HCT116 (cell line): ENCODE results near the gene TXNDC12. TPM values are rescaled to one million over a fixed set of nuclear protein-coding genes. Genes with fewer than 3 reads are reported as not detected.

Experiments
- ATAC-seq: fragments of 200-7000 bp; cut with Tn5 transposase; 2 replicates; pipeline ENCODE4 v1.9.1; 2020; ENCODE audit warnings: mild to moderate bottlenecking, moderate library complexity
- BruUV-seq: library from RNA; stranded (reverse); fragments of 400-500 nt; replicated peaks from 2 replicates; lab custom pipeline; 2021; lab: Mats Ljungman, UMichigan
- CTCF ChIA-PET: fragments of 300-600 bp; sonication (Branson Sonifier 250); formaldehyde crosslinking; loops from one replicate; lab custom pipeline; 2021; ENCODE audit warnings: antibody characterized with exemption; lab: Charles Lee
- POLR2A ChIA-PET: fragments of 300-600, 350-600 bp; sonication (Branson Sonifier 250); formaldehyde crosslinking; loops from one replicate; lab custom pipeline; 2021; ENCODE audit warnings: antibody characterized with exemption; lab: Charles Lee
- RAD21 ChIA-PET, 2 experiments: fragments of 300-600 bp; sonication (Branson Sonifier 250); formaldehyde crosslinking; loops; one replicate each; lab custom pipeline; 2023; ENCODE audit warnings: low total read pairs in 2 of 2; ENCODE audit not compliant: uncharacterized antibody in 2 of 2, unreplicated experiment in 2 of 2, low non-redundant PET in 1 of 2; lab: Charles Lee
- DNase-seq: peaks from one replicate; pipeline ENCODE4 v3.0.0-alpha.2; 2010; ENCODE audit warnings: low read depth, low spot score
- H2AFZ ChIP-seq: fragments of 200-600 bp; shearing (Covaris generic), sonication (generic); 2 replicates; pipeline ENCODE4 v1.6.1; 2017; ENCODE audit warnings: low read depth, mixed run types, mixed read lengths, antibody characterized with exemption, low read length; ENCODE audit not compliant: poor library complexity, severe bottlenecking
- H3K27ac ChIP-seq: 2 replicates; pipeline ENCODE4 v1.5.1; 2012; ENCODE audit warnings: low read depth, low read length
- H3K27me3 ChIP-seq: fragments of 200-600 bp; sonication (generic); 2 replicates; pipeline ENCODE4 v1.6.1; 2016; ENCODE audit warnings: mixed run types, low read length, mixed read lengths; ENCODE audit not compliant: insufficient read depth
- H3K36me3 ChIP-seq, 2 experiments: fragments of 200-500 bp in 1 of 2; fragments of 200-600 bp in 1 of 2; sonication (Bioruptor generic) in 1 of 2; sonication (generic) in 1 of 2; 2 replicates each; pipeline versions ENCODE4 v1.5.1 to v1.6.1; 2014 to 2016; ENCODE audit warnings: low read length in 2 of 2, inconsistent platforms in 1 of 2, mixed read lengths in 1 of 2, mixed run types in 1 of 2; ENCODE audit not compliant: insufficient read depth in 2 of 2, control insufficient read depth in 1 of 2
- H3K4me1 ChIP-seq, 2 experiments: fragments of 200-600 bp in 1 of 2; sonication (generic) in 1 of 2; 2 replicates each; pipeline versions ENCODE4 v1.5.1 to v1.6.1; 2012 to 2017; ENCODE audit warnings: low read length in 2 of 2, inconsistent platforms in 1 of 2, mild to moderate bottlenecking in 1 of 2, mixed read lengths in 1 of 2, mixed run types in 1 of 2, moderate library complexity in 1 of 2; ENCODE audit not compliant: insufficient read depth in 2 of 2, control insufficient read depth in 1 of 2
- H3K4me2 ChIP-seq: fragments of 200-600 bp; sonication (generic); 2 replicates; pipeline ENCODE4 v1.6.1; 2017; ENCODE audit warnings: mixed run types, low read length, mixed read lengths
- H3K4me3 ChIP-seq, 2 experiments: fragments of 200-600 bp in 1 of 2; sonication (generic) in 1 of 2; replicated peaks in 1 of 2; 2 replicates each; pipeline ENCODE4 v1.5.1; 2011 to 2016; ENCODE audit warnings: low read length in 2 of 2, control low read depth in 1 of 2, low read depth in 1 of 2, mild to moderate bottlenecking in 1 of 2, mixed read lengths in 1 of 2, mixed run types in 1 of 2
- H3K79me2 ChIP-seq: fragments of 200-600 bp; sonication (generic); 2 replicates; pipeline ENCODE4 v1.6.1; 2017; ENCODE audit warnings: mild to moderate bottlenecking, mixed run types, low read length, moderate library complexity, mixed read lengths; ENCODE audit not compliant: insufficient read depth
- H3K9ac ChIP-seq: fragments of 200-600 bp; sonication (generic); 2 replicates; pipeline ENCODE4 v1.6.1; 2016; ENCODE audit warnings: low read length, mixed read lengths
- H3K9me2 ChIP-seq: fragments of 200-600 bp; sonication (generic), shearing (Covaris generic); 2 replicates; pipeline ENCODE4 v1.6.1; 2017; ENCODE audit warnings: mixed run types, mild to moderate bottlenecking, moderate library complexity; ENCODE audit not compliant: insufficient read depth
- H3K9me3 ChIP-seq, 2 experiments: fragments of 200-500 bp in 1 of 2; fragments of 200-600 bp in 1 of 2; sonication (Bioruptor generic) in 1 of 2; sonication (generic) in 1 of 2; 2 replicates each; pipeline ENCODE4 v1.6.1; 2014 to 2017; ENCODE audit warnings: low read length in 2 of 2, mixed read lengths in 2 of 2, inconsistent platforms in 1 of 2, low read depth in 1 of 2, mild to moderate bottlenecking in 1 of 2, mixed run types in 1 of 2, moderate library complexity in 1 of 2; ENCODE audit not compliant: control insufficient read depth in 1 of 2, insufficient read depth in 1 of 2
- H4K20me1 ChIP-seq: fragments of 200-600 bp; sonication (generic), shearing (Covaris generic); 2 replicates; pipeline ENCODE4 v1.6.1; 2017; ENCODE audit warnings: mixed run types, mild to moderate bottlenecking, moderate library complexity; ENCODE audit not compliant: insufficient read depth
- ATF3 ChIP-seq: IDR thresholded peaks from 2 replicates; pipeline ENCODE4 v1.6.1; 2012
- CEBPB ChIP-seq: IDR thresholded peaks from 2 replicates; pipeline ENCODE4 v1.6.1; 2012; ENCODE audit warnings: low read depth
- CTCF ChIP-seq, 3 experiments: fragments of 200-600 bp in 1 of 3; sonication (generic) in 1 of 3; IDR thresholded peaks in 2 of 3; conservative IDR thresholded peaks in 1 of 3; 2 replicates each; pipeline ENCODE4 v1.5.1; 2012 to 2017; ENCODE audit warnings: low read depth in 2 of 3, low read length in 2 of 3, antibody characterized with exemption in 1 of 3, borderline replicate concordance in 1 of 3, control low read depth in 1 of 3, mild to moderate bottlenecking in 1 of 3, mixed read lengths in 1 of 3, mixed run types in 1 of 3, moderate library complexity in 1 of 3; ENCODE audit not compliant: insufficient read depth in 1 of 3
- ELF1 ChIP-seq: IDR thresholded peaks from 2 replicates; pipeline ENCODE4 v1.6.1; 2012; ENCODE audit warnings: low read depth, borderline replicate concordance
- EZH2 ChIP-seq: fragments of 200-600 bp; sonication (generic); IDR thresholded peaks from 2 replicates; pipeline ENCODE4 v1.6.1; 2017; ENCODE audit warnings: antibody characterized with exemption, mixed run types
- EZH2phosphoT487 ChIP-seq: fragments of 200-600 bp; IDR thresholded peaks from 2 replicates; pipeline ENCODE4 v1.6.1; 2018; ENCODE audit warnings: antibody characterized with exemption, borderline replicate concordance
- FOSL1 ChIP-seq: IDR thresholded peaks from 2 replicates; pipeline ENCODE4 v1.6.1; 2012; ENCODE audit warnings: low read depth
- JUND ChIP-seq: IDR thresholded peaks from 2 replicates; pipeline ENCODE4 v1.6.1; 2012
- MAX ChIP-seq: IDR thresholded peaks from 2 replicates; pipeline ENCODE4 v1.6.1; 2012
- POLR2AphosphoS5 ChIP-seq: IDR thresholded peaks from 2 replicates; pipeline ENCODE4 v1.6.1; 2011; ENCODE audit warnings: mild to moderate bottlenecking, low read depth, low read length, moderate library complexity
- RAD21 ChIP-seq: IDR thresholded peaks from 2 replicates; pipeline ENCODE4 v1.6.1; 2012; ENCODE audit warnings: low read depth, mild to moderate bottlenecking
- REST ChIP-seq: IDR thresholded peaks from 2 replicates; pipeline ENCODE4 v1.6.1; 2012; ENCODE audit warnings: low read depth
- SIN3A ChIP-seq: IDR thresholded peaks from 2 replicates; pipeline ENCODE4 v1.6.1; 2012; ENCODE audit warnings: low read depth
- SP1 ChIP-seq: IDR thresholded peaks from 2 replicates; pipeline ENCODE4 v1.6.1; 2012; ENCODE audit warnings: low read depth
- TCF7L2 ChIP-seq: IDR thresholded peaks from 2 replicates; pipeline ENCODE4 v1.7.0; 2011; ENCODE audit warnings: borderline replicate concordance, inconsistent platforms; ENCODE audit not compliant: insufficient read depth, insufficient read length; ENCODE audit errors: extremely low read depth
- YY1 ChIP-seq: IDR thresholded peaks from 2 replicates; pipeline ENCODE4 v1.6.1; 2011; ENCODE audit warnings: low read length, low read depth, moderate library complexity, mild to moderate bottlenecking; ENCODE audit not compliant: insufficient replicate concordance; ENCODE audit errors: extremely low read depth
- ZFX ChIP-seq: fragments of 450-650 bp; IDR thresholded peaks from 2 replicates; pipeline ENCODE4 v1.6.1; 2017
- ZNF274 ChIP-seq: fragments of 200-500 bp; sonication (Bioruptor generic); IDR thresholded peaks from 2 replicates; pipeline ENCODE4 v1.6.1; 2014; ENCODE audit warnings: mild to moderate bottlenecking, low read depth, low read length, inconsistent platforms
- intact Hi-C: fragments of 100-400 bp; cut with micrococcal nuclease; formaldehyde crosslinking; loops from 2 replicates; pipeline ENCODE4 v1.10.0; 2022
- total RNA-seq: library from RNA; stranded (reverse); gene quantifications from one replicate; pipeline ENCODE4 v1.2.1, GENCODE V29; 2021; ENCODE audit not compliant: unreplicated experiment

Gene TXNDC12
- total RNA-seq, 1 experiment from 2014 or later: 82.8 TPM

- no peak for TF ChIP-seq REST
- TF ChIP-seq CEBPB: no peak
These were observed 4.3 kb upstream of the TXNDC12 start (continued) for GRCh38 chr1:52059321-52059720.

- Histone ChIP-seq H3K27me3 (no peaks in the 10 kb centered on the region), H3K36me3 (peaks cover 10 to 21% of the 10 kb centered on the region in 2 experiments; a peak in 2 of 4 replicates), H3K4me3 (peak overlapping the region in 1 of 2 experiments; percentile 96; a peak in 2 of 4 replicates), H3K79me2 (peaks cover 78% of the 10 kb centered on the region), H2AFZ (no peak overlapping the region), H3K27ac (no peak overlapping the region), H3K9ac (peak overlapping the region; percentile 92; the same call in 1 of the 2 replicates), H4K20me1 (no peaks in the 10 kb centered on the region), H3K9me2 (no peaks in the 10 kb centered on the region), H3K9me3 (no peaks in the 10 kb centered on the region), H3K4me2 (peak overlapping the region; percentile 87), H3K4me1 (peaks cover 10 to 31% of the 10 kb centered on the region in 2 experiments)
- RAD21 ChIA-PET: no interaction called here
- POLR2A ChIA-PET: no interaction called here
- intact Hi-C loops: no loop called here
- DNase-seq: no peak
- no TSS peak for BruUV-seq
- CTCF ChIA-PET: no interaction called here
- TF ChIP-seq SIN3A (no peak), CEBPB (no peak), POLR2AphosphoS5 (no peak; the same call in 1 of the 2 replicates), MAX (no peak), CTCF (IDR thresholded peaks at IDR 0.05 in 2 of 3, conservative IDR thresholded peaks at IDR 0.05 in 1 of 3; ENCODE audit: borderline replicate concordance in 1 of 3, insufficient read depth in 1 of 3, low read depth in 2 of 3, low read length in 2 of 3) (no peak), JUND (no peak), FOSL1 (no peak), TCF7L2 (no peak), EZH2phosphoT487 (no peak), ZNF274 (no peak), YY1 (no peak), ATF3 (no peak), SP1 (no peak), ZFX (no peak), RAD21 (no peak), ELF1 (no peak), EZH2 (no peak)
- ATAC-seq: no peak
These were observed 3.0 kb upstream of the TXNDC12 start for GRCh38 chr1:52057876-52058415.
